ENCODE measurements around the gene CDKL1.

Gene CDKL1

GRCh38 chr14:50396631-50397389 lies at the start of gene CDKL1:
Gene CDKL1 (minus strand): TSS chr14:50396881. CDS start chr14:50395868, 1,013 bp downstream.
- no peak for DNase-seq

GRCh38 chr14:50434528-50434927 lies 37.8 kb upstream of the CDKL1 start:
- DNase-seq: no peak

DNA sequence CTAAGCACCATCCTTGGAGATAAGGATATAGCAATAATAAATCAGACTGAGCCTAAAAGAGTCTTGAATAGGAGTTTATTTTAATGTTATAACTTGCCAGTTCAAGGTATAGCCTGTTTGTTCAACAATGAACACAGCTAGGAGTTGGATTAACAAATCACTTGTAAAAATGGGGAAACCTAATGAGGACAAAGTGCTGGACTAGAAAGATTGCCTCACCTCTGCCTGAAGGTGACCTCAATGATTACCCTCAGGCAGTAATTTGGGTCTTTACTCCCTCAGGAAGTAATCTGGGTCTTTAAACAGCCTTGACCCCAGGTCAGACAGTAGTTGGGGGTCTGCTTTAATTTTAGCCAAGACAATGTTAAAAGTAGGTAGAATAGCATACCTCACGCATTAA lies 35.5 kb upstream of the CDKL1 start:
- no peak for DNase-seq

- DNase-seq: no peak
These were observed 29.1 kb upstream of the CDKL1 start for GRCh38 chr14:50425816-50426215.

DNA sequence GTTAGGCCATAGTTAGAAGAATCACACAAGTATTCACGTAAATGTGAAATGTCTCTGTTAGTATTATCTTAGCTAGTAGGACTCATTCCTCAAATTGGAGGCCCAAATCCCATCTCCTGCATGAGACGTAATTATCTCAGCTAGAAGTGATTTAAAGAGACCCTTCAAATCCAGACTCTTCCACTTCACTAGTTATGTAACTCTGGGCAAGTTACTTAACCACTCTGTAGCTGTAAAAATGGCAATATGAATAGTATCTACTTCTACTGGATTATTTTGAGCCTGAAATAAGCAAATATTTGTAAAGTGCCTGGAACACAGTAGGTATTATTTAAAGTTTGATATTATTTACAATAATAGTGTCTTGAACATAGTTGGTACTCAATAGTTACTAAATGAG lies 28.4 kb upstream of the CDKL1 start:
- no peak for DNase-seq

DNA sequence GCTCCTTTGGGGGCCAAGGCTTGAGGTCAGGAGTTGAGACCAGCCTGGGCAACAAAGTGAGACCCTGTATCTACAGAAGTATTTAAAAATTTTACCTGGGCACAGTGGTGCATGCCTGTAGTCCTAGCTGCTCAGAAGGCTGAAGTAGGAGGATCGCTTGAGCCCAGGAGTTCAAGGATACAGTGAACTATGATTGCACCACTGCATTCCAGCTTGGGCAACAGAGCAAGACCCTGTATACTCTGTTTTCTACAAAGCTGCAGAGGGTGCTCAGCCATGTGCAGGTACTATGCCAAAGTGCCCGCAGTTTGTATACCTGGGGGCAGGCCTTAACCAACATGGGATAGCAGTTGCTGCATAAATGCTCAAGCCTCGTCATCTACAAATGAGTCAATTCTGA lies 26.8 kb upstream of the CDKL1 start:
- no peak for DNase-seq

DNA sequence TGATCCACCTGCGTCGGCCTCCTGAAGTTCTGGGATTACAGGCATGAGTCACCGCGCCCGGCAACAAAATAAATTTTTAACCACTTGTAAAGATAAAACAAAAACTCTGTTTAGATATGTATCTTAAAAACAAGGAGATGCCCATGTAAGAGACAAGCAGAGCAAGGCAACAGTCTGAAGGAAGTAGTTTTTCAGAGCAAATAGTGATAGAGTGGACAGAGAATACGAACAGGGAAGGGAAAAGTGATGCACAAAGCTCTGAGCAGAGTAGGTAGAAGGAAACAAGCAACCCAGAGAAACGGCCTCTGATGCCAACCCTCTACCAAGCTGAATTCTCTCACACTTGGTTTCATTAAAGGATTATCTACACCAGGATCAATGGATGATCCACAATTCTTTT lies 24.8 kb upstream of the CDKL1 start:
- DNase-seq: no peak

DNA sequence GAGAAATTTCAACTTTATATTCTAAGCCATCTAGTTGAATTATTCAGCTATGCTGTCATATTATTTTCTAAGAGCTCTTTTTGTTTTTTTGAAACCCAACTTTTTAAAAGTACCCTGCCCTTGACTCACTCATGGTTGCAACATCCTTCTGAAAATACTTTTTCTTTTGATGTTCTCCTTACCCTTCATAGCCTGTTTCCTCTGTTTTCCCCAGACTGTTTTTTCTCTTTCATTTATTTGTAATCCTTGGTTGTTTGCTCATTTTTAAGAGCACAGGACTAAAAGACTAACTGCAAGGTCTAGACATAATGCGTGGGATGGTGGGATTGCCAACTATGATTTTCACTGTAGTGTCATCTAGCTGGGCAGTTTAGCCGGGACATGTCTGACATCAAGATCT lies 21.2 kb upstream of the CDKL1 start:
- DNase-seq: no peak

DNA sequence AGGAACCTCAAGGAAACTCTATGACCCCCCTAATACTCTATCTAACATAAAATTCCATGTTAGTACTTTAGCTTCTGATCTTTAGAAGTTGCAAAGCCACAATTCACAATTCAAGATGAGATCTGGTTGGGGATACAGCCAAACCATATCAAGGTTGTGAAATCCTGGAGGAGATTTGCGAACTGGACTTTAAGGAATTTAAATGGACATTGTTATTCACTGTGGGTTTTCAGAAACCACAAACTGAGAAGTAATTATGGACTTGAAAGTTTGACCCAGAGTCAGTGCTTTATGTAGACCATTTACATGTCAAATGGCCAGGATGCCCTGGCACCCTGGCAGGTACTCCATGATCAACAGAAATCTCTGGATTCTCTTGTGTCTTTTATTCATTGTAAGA lies 14.2 kb upstream of the CDKL1 start:
- DNase-seq: no peak

DNA sequence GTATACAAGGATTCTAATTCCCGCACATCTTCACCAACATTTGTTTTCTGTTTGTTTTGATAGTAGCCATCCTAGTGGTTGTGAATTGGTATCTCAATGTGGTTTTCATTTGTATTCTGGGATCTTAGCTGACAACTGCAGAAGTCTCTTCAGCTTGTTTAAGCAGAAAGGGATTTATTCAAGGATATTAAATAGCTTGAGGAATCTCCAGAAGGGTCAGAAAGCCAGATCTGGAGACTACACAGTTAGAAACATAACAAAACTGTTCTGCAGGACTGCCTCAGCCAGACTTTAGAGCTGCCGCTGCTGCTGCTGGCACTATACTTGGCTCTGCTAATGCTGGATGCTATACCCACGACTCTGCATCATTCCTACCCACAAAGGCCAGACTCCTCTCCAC lies 13.4 kb upstream of the CDKL1 start:
- DNase-seq: no peak

DNA sequence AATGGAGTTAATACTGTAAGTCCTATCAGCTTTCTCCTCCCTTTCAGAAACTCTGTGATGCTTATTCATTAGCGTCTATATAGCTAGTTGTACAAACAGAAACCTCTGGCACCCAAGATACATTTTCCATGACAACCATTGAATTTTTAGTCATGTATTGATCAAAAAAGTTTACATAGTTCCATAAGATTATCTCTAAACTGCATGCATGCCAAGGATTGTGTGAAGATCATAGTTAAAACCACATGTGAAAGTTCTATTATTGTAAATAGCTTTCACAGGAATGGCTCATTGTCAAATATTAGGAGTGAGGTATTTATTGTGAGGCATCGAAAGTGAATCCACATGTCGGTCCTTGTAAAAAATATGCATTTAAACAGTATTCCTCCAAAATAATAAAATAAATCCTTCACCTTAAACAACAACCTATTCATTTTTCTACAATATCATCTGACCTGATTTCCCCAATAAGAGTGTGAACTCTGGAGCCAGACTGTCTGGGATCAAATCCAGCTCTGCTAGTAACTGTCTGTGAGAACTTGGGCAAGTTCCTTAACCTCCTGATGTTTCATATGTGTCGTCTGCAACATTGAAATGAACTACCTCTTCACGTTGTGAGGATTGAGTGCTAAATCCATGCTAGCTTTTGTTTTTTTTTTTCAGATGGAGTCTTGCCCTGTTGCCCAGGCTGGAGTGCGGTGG lies 10.6 kb upstream of the CDKL1 start:
- no peak for DNase-seq

- no peak for DNase-seq
These were observed 6.7 kb upstream of the CDKL1 start for GRCh38 chr14:50403419-50403818.

GRCh38 chr14:50402965-50403364 lies 6.3 kb upstream of the CDKL1 start:
- no peak for DNase-seq

GRCh38 chr14:50400461-50400860 lies 3.8 kb upstream of the CDKL1 start:
- no peak for DNase-seq

GRCh38 chr14:50399251-50400032 lies 2.8 kb upstream of the CDKL1 start:
- no peak for DNase-seq

- DNase-seq: no peak
These were observed 1.5 kb upstream of the CDKL1 start for GRCh38 chr14:50398189-50398580.

GRCh38 chr14:50397390-50398188 lies 908 bp upstream of the CDKL1 start:
- no peak for DNase-seq

DNA sequence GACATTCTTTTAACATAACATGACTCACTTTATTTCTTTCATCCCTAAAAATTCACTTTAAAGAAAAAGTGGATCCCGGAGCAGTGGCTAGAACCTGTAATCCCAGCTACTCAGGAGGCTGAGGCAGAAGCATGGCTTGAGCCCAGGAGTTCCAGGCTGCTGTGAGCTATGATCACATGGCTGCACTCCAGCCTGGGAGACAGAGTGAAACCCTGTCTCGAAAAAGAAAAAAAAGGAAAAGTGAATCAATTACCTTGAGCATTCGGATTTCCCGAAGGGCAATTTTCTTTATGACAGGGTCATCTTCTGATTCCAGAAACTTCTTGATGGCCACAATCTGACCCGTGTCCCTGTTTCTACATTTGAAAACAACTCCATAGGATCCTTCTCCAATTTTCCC lies 1.2 kb downstream of the CDKL1 start:
- no peak for DNase-seq

GRCh38 chr14:50394713-50395112 lies 2.0 kb downstream of the CDKL1 start:
- DNase-seq: no peak

GRCh38 chr14:50389668-50390441 lies 6.8 kb downstream of the CDKL1 start:
- DNase-seq: no peak

DNA sequence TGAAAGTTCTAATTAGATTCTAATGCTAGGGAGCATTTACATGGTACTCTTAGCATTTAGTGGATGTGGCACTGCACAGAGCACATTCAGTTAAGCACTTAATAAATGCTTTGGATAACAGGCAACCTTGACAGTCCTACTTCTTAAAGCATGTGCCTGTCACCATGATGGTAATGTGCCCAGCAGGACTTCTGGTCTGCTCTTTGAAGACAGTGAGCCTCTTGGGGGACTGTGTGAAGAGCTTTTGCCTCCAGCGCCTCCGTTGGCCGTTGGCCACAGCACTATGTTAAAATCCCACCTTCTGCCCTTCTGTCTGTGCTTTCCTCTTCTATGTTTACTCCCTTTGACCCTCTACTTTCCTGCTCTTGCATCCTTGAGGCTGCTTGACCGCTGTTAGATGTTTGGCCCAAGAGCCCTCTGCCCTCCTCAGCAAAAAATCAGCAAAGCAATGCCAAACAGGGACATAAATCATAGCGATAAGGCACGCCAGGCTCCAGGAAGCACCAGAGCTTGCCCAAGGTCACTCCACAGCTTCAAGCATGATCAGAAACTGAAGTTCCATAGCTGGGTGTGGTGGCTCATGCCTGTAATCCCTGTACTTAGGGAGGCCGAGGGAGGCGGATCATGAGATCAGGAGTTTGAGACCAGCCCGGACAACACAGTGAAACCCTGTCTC lies 8.3 kb downstream of the CDKL1 start:
- no peak for DNase-seq

DNA sequence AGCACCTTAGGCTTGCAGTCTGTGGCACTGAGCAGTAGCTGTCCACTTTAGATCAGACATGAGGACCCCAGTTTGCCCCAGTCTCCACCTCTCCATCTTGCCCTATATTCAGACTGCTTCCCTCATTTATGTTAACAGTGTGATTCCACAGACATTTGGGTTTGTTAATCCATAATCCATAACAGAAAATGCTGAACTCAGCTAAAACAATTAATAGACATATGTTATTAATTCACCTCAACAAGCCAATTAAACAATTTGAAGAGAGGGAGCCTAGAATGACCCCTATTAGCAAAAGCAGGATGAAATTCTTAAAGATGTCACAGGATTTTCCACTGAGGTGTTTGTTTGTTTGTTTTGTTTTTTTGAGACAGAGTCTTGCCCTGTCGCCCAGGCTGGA lies 9.1 kb downstream of the CDKL1 start:
- DNase-seq: no peak
